ENCODE measurements around the gene TAS2R46. TPM values are rescaled to one million over a fixed set of nuclear protein-coding genes. Genes with fewer than 3 reads are reported as not detected.

TAS2R46 gene
- total and polyA plus RNA-seq, 2 donors (not counting 1 experiment from before 2014, with no cell fraction given), result 0.13 to 2.6 TPM

DNA sequence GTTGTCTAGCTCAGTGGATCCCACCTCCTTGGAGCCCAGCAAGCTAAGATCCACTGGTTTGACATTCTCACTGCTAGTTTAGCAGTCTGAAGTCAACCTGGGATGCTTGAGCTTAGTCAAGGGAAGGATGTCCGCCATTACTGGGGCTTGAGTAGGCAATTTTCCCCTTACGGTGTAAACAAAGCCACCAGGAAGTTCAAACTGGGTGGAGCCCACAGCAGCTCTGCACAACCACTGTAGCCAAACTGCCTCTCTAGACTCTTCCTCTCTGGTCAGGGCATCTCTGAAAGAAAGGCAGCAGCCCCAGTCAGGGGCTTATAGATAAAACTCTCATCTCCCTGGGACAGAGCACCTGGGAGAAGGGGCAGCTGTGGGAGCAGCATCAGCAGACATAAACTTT, 46.8 kb upstream of the TAS2R46 start:
- TF ChIP-seq CTCF (IDR thresholded peaks at IDR 0.05), result no peak
- no peak for TF ChIP-seq EZH2 (IDR thresholded peaks at IDR 0.05; ENCODE audit: borderline replicate concordance, insufficient read depth, low read depth, low read length, poor library complexity, severe bottlenecking)
- 61% methylated on average over 2 of the region's 2 CpGs for WGBS (ENCODE audit: insufficient coverage)
- Histone ChIP-seq H3K4me1 (ENCODE audit: control insufficient read depth in 2 of 2, insufficient read depth in 2 of 2, low read length in 2 of 2) (peaks cover 12 to 16% of the 10 kb centered on the region in 2 donors), H3K27ac (ENCODE audit: low read length in 2 of 2) (no peak overlapping the region), H3K4me2 (replicated peaks; ENCODE audit: low read depth, low read length, poor library complexity, severe bottlenecking) (peak overlapping the region; percentile 19), H3K9ac (ENCODE audit: low read length) (no peak overlapping the region), H3K27me3 (replicated peaks in 1 of 4; ENCODE audit: control extremely low read depth in 1 of 4, control insufficient read depth in 3 of 4, insufficient read depth in 4 of 4, low read length in 3 of 4) (no peaks in the 10 kb centered on the region), H3K4me3 (ENCODE audit: control extremely low read depth in 1 of 5, extremely low read depth in 1 of 5, insufficient read depth in 1 of 5, low read depth in 2 of 5, low read length in 4 of 5) (no peak overlapping the region), H4K20me1 (ENCODE audit: control insufficient read depth, insufficient read depth, low read length, poor library complexity, severe bottlenecking) (peaks cover 14% of the 10 kb centered on the region), H3K36me3 (replicated peaks in 1 of 2; ENCODE audit: control extremely low read depth in 1 of 2, control insufficient read depth in 1 of 2, extremely low read depth in 1 of 2, insufficient read depth in 2 of 2, low read length in 1 of 2) (peaks cover 2% of the 10 kb centered on the region in 2 experiments), H3K79me2 (ENCODE audit: control insufficient read depth, insufficient read depth, low read length) (peaks cover 63% of the 10 kb centered on the region), H3K9me3 (ENCODE audit: control extremely low read depth in 1 of 3, control insufficient read depth in 2 of 3, insufficient read depth in 1 of 3, low read length in 2 of 3) (peaks cover 0 to 11% (median 5%) of the 10 kb centered on the region in 3 donors), H2AFZ (ENCODE audit: insufficient read depth, low read depth, low read length, poor library complexity, severe bottlenecking) (no peak overlapping the region)
- Mint-ChIP-seq H3K4me3 (peak overlapping the region; percentile 20), H3K4me1 (peaks cover 54% of the 10 kb centered on the region), H3K27me3 (no peaks in the 10 kb centered on the region), H3K27ac (no peak overlapping the region), H3K9me3 (ENCODE audit: insufficient read depth) (peaks cover 6% of the 10 kb centered on the region)
- CTCF ChIA-PET, result no interaction called here
- POLR2A ChIA-PET, result no interaction called here
- intact Hi-C loops (cut with micrococcal nuclease), result no loop called here
- DNase-seq, result no peak
- no peak for ATAC-seq (ENCODE audit: low read depth)

DNA sequence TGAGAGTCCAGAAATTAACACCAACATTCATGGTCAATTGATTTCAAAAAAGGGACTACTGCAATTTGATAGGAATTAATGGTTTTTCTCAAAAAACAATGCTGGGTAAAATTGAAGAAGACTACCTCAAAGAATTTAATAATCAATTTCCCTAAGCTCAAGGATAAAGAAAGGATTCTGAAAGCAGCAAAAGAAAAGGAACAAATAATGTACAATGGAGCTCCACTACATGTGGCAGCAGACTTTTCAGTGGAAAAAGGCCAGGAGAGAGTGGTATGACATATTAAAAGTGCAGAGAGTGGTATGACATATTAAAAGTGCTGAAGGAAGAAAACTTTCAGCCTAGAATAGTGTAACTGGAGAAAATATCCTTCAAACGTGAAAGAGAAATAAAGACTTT, 45.6 kb upstream of the TAS2R46 start:
- Histone ChIP-seq H3K9ac (ENCODE audit: low read length) (no peak overlapping the region), H3K4me3 (ENCODE audit: control extremely low read depth in 1 of 5, extremely low read depth in 1 of 5, insufficient read depth in 1 of 5, low read depth in 2 of 5, low read length in 4 of 5) (no peak overlapping the region), H3K36me3 (replicated peaks in 1 of 2; ENCODE audit: control extremely low read depth in 1 of 2, control insufficient read depth in 1 of 2, extremely low read depth in 1 of 2, insufficient read depth in 2 of 2, low read length in 1 of 2) (peaks cover 2% of the 10 kb centered on the region in 2 experiments), H3K79me2 (ENCODE audit: control insufficient read depth, insufficient read depth, low read length) (peaks cover 54% of the 10 kb centered on the region), H3K4me1 (ENCODE audit: control insufficient read depth in 2 of 2, insufficient read depth in 2 of 2, low read length in 2 of 2) (peaks cover 12 to 16% of the 10 kb centered on the region in 2 donors), H3K4me2 (replicated peaks; ENCODE audit: low read depth, low read length, poor library complexity, severe bottlenecking) (no peak overlapping the region), H4K20me1 (ENCODE audit: control insufficient read depth, insufficient read depth, low read length, poor library complexity, severe bottlenecking) (peaks cover 10% of the 10 kb centered on the region), H3K9me3 (ENCODE audit: control extremely low read depth in 1 of 3, control insufficient read depth in 2 of 3, insufficient read depth in 1 of 3, low read length in 2 of 3) (peaks cover 0 to 11% (median 8%) of the 10 kb centered on the region in 3 donors), H3K27ac (ENCODE audit: low read length in 2 of 2) (no peak overlapping the region), H3K27me3 (replicated peaks in 1 of 4; ENCODE audit: control extremely low read depth in 1 of 4, control insufficient read depth in 3 of 4, insufficient read depth in 4 of 4, low read length in 3 of 4) (no peaks in the 10 kb centered on the region), H2AFZ (ENCODE audit: insufficient read depth, low read depth, low read length, poor library complexity, severe bottlenecking) (no peak overlapping the region)
- H3K4me3 Mint-ChIP-seq, result no peak overlapping the region
- POLR2A ChIA-PET, result no interaction called here
- DNase-seq (no peak), ATAC-seq (ENCODE audit: low read depth) (no peak)
- no CpG with 5 or more reads among the region's 1 CpG for WGBS (ENCODE audit: insufficient coverage)
- H3K9me3 Mint-ChIP-seq (ENCODE audit: insufficient read depth), result peaks cover 3% of the 10 kb centered on the region
- H3K27ac Mint-ChIP-seq, result no peak overlapping the region
- H3K27me3 Mint-ChIP-seq, result no peaks in the 10 kb centered on the region
- intact Hi-C loops (cut with micrococcal nuclease), result no loop called here
- CTCF ChIA-PET, result no interaction called here
- TF ChIP-seq CTCF (IDR thresholded peaks at IDR 0.05), result no peak
- no peak for TF ChIP-seq EZH2 (IDR thresholded peaks at IDR 0.05; ENCODE audit: borderline replicate concordance, insufficient read depth, low read depth, low read length, poor library complexity, severe bottlenecking)
- peaks cover 44% of the 10 kb centered on the region for H3K4me1 Mint-ChIP-seq
